ENCODE results near the gene NRG3.

The NRG3 gene

DNA sequence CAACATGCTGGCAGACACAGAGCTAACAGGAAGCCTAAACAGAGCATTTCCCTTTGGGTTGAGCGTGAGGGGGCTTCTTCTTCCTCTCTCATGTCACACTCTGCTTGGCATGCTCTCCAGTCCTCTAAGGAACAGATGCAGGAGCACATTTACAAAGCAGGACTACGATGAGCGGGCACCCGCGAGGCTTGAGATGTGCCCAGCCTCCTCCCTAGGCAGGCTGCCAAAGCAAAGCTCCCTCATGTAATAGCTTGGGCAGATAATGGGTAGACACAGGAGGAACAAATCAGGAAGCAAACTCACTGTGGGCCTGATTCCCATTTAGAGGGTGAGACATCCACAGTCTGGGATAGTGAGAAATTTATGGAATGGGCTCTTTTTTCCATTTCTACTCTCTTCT lies 519.1 kb downstream of the NRG3 start:
- no peak for DNase-seq (ENCODE audit: low spot score)

DNA sequence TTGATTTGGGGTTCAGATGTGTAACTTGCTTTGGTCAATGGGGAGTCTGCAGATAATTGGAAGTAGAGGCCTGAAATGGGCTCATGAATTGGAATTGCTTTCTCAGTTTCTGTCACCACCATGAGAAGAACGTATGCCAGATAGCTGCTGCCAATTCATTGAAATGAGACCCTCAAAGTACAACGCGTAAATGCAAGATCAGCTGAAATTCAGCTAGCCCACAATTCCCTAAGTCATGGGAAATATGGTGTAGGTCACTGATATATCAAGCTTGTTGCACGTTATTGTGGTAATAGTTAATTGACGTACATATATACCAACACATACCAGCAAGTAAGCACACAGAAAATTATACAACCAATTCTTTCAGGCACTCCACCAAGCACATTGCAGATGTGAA lies 520.0 kb downstream of the NRG3 start:
- no peak for DNase-seq (ENCODE audit: low spot score)

DNA sequence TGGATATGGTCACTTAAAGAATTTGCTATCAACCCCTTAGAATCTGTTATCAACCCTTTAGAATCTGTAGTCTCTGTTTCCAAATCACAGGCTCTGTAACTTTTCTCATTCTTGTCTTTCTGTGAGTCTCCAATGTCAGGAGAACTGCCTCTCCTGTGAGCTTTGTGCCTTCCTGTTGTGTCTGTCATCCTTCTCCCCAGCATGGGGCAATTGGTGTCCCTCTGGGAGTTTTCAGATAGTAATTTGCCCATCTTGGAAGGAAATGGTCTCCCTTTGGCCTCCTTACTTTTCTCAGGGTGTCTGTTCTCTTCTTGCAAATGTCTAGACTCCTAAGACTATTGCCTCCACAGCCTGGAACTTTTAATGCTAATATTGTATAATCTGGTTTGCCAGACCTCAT lies 521.9 kb downstream of the NRG3 start:
- DNase-seq (ENCODE audit: low spot score), result no peak

DNA sequence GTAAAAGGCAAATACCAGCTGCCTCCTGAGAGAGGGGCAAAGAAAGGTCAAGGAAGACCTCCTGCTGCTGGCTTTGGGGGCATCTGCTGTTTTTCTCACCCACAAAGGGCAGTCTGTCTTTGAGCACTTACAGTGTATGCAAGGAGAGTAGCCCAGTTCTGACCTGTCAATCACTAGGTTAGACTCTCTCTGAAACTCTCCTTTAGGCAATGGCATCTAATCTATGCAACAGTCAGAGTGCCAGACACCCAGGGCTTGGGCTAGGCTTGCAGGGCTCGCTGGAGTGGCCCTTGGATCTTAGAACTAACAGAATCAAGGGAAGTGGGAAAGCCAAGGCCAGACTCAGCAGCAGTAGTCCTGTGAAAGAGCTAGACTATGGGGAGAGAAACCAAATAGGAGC lies 522.9 kb downstream of the NRG3 start:
- peak; percentile 59 for DNase-seq (ENCODE audit: low spot score)

DNA sequence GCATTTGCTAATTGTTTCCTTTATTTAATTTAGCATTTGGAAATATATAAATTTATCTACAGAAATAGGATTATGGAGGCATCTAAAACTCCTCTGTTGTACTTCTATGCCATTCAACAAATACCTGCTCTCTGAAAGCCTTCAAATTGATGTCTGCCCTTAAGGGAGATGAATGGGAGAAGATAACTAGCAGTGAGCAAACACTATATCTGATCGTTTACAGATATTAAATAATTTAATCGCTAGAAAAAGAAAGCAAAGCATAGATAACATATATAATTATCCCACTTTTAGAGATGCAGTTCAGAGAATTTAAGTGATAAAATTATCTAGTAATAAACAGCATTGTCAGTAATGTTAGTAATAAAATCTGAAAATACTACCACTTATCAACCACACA lies 524.9 kb downstream of the NRG3 start:
- no peak for DNase-seq (ENCODE audit: low spot score)

DNA sequence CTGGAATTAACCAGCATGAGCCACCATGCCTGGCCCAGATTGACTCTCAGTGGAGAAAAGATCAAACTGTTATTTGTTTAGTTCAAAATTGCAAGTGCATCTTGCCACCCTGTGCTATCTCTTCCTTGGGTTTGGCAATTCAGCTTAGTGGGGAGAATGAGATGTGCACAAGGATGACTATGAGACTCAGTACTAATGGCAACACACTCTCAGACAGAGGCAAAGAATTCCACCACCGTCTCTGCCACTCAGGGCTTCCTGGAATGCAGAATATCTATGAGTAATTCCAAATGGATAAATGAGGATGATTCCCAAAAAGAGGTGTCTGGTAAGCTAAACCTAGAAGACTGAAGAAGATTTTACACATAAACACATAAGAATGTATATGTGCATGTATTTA lies 525.8 kb downstream of the NRG3 start:
- DNase-seq (ENCODE audit: low spot score), result no peak

DNA sequence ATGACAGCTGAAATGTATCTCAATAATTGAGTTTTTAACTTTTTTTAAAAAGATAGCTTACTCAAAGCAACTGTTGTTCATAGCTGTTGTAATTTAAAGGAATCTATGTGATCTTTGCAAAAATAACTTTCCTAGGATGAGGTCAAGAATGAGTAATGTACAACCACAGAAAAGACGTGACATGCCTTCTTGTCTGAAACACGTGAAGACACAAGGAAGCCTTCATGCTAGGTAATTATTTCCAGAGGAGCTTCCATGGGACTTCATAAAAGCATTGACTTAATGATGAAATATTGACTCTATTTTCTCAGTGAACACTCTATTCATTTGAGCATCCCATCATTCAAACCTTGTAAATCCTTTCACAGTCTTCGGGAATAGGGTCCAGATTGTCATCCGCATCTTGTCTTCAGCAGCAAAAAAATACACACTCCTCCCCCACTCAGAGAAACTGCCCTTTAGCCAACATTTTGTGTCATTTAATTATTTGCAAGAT lies 528.0 kb downstream of the NRG3 start:
- peak; percentile 13 for DNase-seq (ENCODE audit: low spot score)

DNA sequence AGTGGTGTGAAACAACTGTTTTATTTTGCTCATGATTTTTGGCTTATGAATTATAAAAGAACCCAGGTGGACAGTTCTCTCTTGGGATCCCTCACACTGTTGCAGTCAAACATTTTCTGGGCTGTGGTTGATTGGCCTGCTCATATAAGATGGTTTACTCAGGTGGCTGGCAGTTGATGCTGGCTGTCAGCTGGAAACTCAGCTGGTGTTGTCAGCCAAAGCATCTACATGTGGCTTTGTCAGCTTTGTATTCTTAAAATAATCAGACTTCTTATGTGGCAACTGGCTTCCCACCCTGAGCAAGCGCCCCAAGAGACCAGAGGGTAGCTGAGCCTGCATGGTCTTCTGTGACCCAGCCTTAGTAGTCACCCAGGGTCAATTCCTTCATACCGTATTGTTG lies 534.7 kb downstream of the NRG3 start:
- no peak for DNase-seq (ENCODE audit: low spot score)

DNA sequence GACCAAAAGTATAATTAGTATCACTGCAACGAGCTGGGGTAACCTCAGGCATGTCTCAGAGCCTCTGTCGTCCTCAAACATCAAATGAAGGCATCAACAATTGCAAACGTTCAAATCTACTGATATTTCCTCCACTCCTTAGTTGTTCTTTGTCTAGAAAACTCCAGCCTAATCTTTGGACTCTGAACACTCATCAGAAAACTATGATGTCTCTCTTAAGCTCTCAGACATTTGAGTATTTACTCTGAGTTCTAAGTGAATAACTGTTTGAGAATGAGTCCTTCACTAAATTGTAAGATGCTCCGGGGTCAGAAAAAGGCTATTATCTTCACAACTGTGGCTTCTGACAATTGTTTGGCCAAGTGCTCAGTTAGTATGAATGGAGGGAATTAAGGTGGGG lies 536.4 kb downstream of the NRG3 start:
- DNase-seq (ENCODE audit: low spot score), result no peak

DNA sequence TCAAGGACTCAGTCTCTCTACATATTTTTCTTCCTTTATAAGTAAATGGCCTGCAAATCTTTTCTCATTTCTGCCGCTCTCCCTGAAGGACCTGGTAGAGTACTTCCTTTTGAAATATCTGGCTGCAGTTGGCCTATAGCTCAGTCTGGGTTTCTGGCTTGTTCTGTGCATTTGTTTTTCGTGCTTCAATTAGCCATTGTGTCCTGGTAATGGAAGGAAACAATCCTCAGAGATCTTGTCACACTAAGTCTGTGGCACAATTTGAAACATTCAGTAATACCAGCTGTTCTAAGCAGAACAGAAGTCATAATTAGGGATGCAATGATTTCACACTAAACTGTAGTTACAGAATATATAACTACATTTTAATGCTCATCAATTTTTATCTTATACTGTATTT lies 545.0 kb downstream of the NRG3 start:
- no peak for DNase-seq (ENCODE audit: low spot score)

DNA sequence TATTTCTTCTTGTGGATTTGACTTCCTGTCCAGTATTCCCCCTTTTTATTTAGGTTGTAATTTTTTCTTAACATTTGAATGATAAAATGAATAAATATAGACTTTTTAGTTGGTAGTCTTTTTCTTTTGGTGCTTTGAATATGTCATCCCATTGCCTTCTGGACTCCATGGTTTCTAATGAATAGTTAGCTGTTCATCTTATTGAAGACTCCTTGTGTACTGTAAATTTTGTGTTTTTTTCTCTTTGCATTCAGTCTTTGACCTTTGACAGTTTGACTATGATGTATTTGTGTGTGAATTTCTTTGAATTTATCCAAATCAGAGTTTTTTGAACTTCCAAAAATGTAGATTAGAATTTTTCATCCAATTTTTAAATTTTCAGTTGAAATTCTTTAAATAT lies 554.3 kb downstream of the NRG3 start:
- DNase-seq (ENCODE audit: low spot score), result no peak

DNA sequence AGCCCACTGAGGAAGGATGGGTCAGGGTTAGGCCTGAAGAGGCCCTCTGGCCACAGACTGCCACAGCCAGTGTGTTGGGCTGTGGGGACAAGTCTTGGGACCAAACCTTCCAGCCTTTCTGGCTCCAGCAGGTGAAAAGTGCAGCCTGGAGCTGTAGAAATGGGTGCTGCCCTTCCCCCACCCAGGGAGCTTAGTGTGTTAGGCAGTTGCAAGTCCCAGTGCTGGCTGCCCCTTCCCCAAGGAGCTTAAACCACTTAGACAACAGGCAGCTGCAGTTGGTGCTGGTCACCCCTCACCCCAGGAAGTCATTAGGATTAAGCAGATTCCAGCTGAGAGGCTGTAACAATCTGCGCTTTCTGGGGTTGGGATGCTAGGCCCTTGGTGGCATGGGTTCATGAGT lies 563.3 kb downstream of the NRG3 start:
- no peak for DNase-seq (ENCODE audit: low spot score)

DNA sequence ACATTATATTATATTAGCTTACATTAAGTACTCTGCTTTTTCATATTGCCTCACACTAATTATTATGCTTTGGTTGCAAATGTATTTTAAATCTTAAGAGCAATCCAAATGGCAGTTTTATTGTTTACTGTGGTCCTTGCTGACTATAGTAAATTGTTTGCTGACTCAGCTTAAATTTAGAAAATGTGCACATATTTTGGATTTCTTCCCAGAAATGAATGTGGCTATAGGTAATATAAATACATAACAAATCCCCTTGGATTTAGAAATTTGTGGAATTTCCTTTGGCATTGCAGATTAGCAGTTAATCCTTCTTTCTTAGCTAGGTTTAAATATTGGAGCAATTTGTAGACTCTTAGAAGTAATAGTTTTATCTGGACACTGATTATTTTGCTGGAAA lies 565.8 kb downstream of the NRG3 start:
- DNase-seq (ENCODE audit: low spot score), result no peak

DNA sequence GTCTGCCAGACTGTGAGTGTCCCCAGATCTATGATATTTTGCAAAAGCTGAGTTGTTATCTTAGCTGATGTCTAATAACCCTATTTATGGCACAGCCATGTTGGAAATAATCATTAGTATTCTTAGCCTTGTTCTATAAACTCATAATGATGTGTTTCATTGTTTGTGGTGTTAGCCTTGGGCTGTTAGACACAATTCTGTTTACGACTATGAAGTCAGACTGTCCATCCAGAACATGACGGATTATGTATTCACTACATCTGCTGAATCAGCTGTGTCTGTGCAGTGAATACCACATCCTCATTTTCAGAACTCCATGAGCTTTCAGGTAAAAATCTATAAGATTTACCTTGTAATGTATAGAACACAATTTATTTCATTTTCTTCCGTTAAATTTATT lies 577.1 kb downstream of the NRG3 start:
- DNase-seq (ENCODE audit: low spot score), result no peak

DNA sequence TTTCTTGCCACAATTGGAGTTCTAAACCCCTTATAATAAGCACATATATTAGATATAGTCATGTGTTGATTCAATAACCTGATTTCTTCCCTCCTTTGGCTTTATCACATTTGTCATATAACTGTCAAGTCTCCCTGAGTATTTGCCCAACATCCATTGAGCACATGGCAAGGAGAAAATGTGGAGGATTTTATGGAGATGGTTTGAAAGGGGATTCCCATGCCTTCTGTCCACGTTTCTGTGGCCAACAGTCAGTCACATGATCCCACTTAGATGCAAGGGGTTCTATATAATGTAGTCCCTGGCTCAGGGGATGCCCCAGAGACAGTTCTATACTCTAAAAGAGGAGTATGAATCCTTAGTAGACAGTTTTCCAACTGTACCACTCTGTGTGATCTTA lies 577.7 kb downstream of the NRG3 start:
- no peak for DNase-seq (ENCODE audit: low spot score)

DNA sequence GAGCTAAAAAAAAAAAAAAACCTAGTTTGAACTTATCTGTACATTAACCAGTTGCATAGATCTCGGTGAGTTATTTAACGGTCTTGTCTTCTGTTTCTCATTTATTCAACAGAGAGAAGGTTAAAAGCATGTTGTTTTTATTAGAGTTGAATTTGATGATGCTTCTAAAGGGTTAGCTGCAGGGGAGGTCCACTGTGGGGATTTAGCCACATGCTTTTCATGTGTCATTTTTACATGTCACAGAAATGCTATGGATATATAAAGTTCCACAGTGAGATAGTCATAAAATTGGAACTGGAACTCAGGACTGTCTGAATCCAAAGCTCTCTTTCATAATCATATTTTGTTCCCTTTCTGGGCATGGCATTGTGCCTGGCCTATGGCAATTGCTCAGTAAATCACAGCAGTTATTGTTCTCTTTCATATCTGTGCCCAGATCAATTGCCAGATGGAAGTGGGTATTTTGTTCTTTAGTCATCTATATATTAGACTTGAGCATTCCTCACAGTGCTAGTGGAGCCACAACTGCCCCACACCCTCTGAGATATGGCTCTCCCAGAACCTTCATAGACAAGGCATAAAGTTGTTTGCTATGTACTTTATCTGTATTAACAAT lies 578.8 kb downstream of the NRG3 start:
- DNase-seq (ENCODE audit: low spot score), result no peak

DNA sequence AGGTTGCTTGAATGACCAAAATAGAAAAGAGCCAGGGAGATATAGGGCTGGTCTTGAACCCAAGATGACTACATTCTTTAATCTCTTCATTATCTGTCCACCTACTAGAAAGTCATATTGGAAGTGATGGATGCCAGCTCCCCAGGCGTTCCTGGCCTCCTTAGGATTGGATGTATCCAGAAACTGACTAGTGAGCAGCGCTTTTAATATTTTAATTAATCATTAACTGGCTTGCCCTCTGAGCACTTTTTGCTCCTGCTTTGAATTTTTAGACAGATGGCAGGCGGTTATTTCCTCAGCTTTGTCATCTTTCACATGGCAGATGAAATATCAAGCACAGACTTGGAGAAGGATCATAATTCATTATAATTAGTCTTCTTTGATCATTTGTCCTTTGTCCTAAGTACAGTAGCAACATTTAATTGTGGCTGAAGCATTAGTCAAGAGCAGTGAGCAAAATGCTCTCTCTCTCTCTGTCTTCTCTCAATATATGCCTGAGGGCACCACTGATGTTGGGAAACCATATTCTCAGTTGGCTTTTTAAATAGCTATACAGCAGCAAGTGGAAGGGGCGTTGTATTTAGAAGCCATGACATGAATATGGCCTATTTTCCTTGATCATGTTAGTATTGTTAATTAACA lies 588.0 kb downstream of the NRG3 start:
- peak; percentile 1 for DNase-seq (ENCODE audit: low spot score)

DNA sequence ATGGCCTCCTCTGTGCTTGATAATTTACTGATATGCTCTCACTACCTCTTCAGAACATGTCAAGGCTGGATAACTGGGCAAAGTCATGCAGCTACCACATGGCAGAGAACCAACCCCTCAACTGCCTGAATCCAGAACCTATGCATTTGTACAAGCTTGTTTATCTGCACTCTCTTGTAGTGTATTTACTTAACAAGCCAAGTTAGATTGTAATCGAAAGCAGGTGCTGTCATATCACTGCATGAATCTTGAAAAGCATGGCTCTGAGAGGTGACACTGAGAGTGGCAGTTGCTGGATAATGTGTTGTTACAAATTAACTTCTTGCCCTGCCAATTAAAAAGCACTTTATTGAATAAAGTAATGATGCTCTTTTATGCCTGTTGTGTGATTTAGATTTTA lies 588.6 kb downstream of the NRG3 start:
- DNase-seq (ENCODE audit: low spot score), result no peak

DNA sequence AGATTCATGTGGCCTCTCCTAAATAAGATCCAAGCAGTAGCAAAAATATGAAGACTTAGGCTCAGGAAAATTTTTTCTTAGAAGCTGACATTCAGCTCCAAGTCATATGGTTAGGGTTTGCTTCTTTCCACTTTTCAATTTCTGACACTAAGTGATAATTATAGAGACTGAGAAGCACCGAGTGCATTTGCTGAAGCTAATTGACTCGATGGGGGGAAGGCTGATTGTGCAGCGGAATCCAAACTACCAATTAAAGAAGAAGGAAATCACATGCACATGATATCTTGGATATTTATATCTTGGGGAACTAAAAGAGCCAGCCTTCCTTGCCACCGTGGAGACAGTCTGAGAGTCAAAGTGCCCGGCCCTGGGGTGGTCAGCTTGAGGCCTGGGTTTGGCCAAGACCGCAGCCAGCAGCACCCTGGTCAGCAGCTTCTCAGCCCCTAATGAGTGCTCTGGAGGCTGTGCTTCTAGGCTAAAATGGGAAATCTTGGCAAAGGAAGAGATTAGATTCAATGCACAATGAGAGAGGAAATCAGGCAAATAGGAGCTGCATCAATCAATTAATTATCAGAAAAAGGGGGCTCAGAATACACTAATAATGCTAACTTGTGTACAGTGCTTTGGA lies 589.3 kb downstream of the NRG3 start:
- no peak for DNase-seq (ENCODE audit: low spot score)

DNA sequence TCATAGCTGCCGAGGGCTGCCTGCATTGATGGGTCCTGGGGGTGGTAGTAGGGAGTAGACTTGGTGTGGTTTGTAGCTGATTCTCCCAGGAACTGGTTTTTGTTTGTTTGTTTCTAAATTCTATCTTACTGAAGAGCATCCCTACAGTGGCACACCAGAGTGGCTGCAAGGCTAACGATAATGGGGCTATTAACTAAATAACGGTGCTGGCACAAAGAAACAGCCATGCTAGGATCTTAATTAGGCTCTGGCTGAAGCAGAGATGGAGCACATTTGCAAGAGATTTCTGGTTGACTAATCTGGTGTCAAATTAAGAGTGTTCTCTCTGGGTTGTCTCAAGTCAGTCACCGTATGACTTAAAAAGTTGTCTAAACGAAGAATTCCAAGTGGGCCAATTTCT lies 590.0 kb downstream of the NRG3 start:
- DNase-seq (ENCODE audit: low spot score), result no peak

DNA sequence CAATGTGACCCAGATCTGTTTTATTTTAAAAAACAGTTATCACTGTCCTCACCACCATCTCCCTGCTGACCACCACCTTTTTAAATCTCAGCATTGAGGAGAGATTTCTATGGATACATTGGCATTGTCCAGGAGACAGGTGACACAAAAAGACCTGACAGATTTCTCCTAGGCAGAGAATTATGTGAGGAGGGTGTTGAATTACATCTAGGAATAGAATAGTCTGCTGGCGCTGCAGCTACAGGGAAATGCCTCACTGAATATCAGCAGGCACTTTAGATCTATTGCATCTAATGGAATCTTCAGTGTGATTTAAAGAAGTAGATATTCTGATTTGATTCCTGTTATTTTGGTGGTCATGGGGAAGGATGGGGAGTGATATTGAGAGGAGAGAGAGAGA lies 593.5 kb downstream of the NRG3 start:
- DNase-seq (ENCODE audit: low spot score), result no peak

DNA sequence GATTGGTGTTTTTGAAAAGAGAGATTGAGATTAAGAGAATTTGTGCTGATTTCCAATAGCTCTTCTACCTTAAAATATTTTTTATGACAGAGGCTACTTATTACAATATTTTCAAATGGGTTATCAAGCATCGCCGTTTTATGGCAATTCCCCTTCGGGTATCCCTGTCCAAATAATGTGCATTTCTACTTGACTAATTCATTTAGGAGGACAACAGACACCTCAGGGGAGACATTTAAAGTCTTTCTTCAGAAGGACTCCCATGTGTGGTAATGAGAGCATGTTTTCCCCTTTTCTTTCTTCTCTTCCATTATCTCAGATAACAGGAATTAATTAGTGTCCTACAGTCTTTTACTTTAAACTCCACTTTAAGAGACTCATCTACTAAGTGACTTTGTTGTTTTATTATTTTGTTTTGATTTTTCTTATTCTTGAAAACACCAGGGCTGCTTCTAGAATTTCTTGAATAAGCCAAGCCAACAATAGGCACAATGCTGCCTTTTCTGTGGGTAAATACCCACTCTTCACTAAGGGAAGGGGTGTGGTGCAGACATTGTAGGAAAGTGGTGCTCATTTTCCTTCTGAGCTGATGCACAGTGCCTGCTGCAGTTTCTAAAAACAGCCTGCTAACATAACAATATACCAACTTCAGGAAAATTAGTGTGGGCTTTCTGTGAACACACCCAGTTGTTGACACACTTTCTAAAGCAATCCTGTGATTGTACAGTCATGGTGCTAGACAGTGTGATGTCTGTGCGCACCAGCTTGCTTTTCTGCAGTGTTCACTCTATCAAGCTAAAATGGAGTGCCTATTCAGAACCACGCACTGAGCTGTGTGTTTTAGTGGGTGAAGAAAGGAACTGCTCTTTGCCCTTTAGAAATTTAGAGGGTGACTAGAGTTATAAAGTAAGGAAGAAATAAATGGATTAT lies 597.7 kb downstream of the NRG3 start:
- no peak for DNase-seq (ENCODE audit: low spot score)

DNA sequence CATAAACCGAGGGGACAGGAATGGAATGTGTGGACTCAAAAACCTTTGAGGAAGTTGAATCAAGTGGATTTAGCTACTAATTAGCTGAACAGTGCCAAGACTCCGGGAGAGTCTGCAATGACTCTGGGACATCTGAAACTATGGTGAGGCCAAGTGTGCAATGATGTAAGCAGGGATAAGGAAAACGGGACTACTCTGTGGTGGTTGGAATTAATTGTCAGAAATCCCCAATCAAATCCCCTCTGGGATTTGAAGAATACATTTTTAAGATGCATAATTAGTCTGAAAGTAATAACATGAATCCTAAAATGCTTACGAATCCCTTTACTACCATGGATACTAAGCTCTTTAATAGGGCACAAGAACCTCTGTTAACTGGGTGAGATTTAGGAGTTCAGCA lies 602.8 kb downstream of the NRG3 start:
- DNase-seq (ENCODE audit: low spot score), result no peak

Measured in COLO829 (cell line).